ENCODE results near the gene AKR1C1. TPM values are rescaled to one million over a fixed set of nuclear protein-coding genes. Genes with fewer than 3 reads are reported as not detected.
"Not testable (repeated sequence)": the region's sequence is repeated elsewhere in the genome, so short reads cannot be mapped to it uniquely, and the experiment has no call there.

The AKR1C1 gene
- total RNA-seq: 593 TPM
- long read RNA-seq, full-length matches to known transcripts: 83 of 122 reads
- long read RNA-seq, partial matches to known transcripts: 19 of 122 reads
- long read RNA-seq, other reads (novel, unspliced or antisense): 20 of 122 reads

GRCh38 chr10:4962876-4963814 is at the start of gene AKR1C1:
TSS of gene AKR1C1 (plus strand) at chr10:4963415. CDS start at chr10:4963445, 30 bp downstream.
- DNase-seq (ENCODE audit: low spot score): not testable (repeated sequence)

- DNase-seq (ENCODE audit: low spot score): no peak
Measured at GRCh38 chr10:4914213-4914850, 48.9 kb upstream of the AKR1C1 start.

GRCh38 chr10:4916086-4916716 is 47.0 kb upstream of the AKR1C1 start:
- DNase-seq (ENCODE audit: low spot score): no peak

GRCh38 chr10:4918236-4918635 is 45.0 kb upstream of the AKR1C1 start:
- no peak for DNase-seq (ENCODE audit: low spot score)

- not testable (repeated sequence) for DNase-seq (ENCODE audit: low spot score)
Measured at GRCh38 chr10:4924482-4924881, 38.7 kb upstream of the AKR1C1 start.

GRCh38 chr10:4926400-4926799 is 36.8 kb upstream of the AKR1C1 start:
- no peak for DNase-seq (ENCODE audit: low spot score)

GRCh38 chr10:4931587-4931986 is 31.6 kb upstream of the AKR1C1 start:
- no peak for DNase-seq (ENCODE audit: low spot score)

- DNase-seq (ENCODE audit: low spot score): no peak
Measured at GRCh38 chr10:4934391-4934987, 28.7 kb upstream of the AKR1C1 start.

- no peak for DNase-seq (ENCODE audit: low spot score)
Measured at GRCh38 chr10:4937346-4937745, 25.9 kb upstream of the AKR1C1 start.

GRCh38 chr10:4939224-4940072 is 23.8 kb upstream of the AKR1C1 start:
- no peak for DNase-seq (ENCODE audit: low spot score)

GRCh38 chr10:4940073-4940428 is 23.2 kb upstream of the AKR1C1 start:
- not testable (repeated sequence) for DNase-seq (ENCODE audit: low spot score)

GRCh38 chr10:4940909-4941308 is 22.3 kb upstream of the AKR1C1 start:
- DNase-seq (ENCODE audit: low spot score): not testable (repeated sequence)

- no peak for DNase-seq (ENCODE audit: low spot score)
Measured at GRCh38 chr10:4941540-4942330, 21.5 kb upstream of the AKR1C1 start.

GRCh38 chr10:4942931-4943330 is 20.3 kb upstream of the AKR1C1 start:
- not testable (repeated sequence) for DNase-seq (ENCODE audit: low spot score)

GRCh38 chr10:4943416-4943815 is 19.8 kb upstream of the AKR1C1 start:
- not testable (repeated sequence) for DNase-seq (ENCODE audit: low spot score)

GRCh38 chr10:4943821-4944220 is 19.4 kb upstream of the AKR1C1 start:
- DNase-seq (ENCODE audit: low spot score): no peak

GRCh38 chr10:4944841-4945240 is 18.4 kb upstream of the AKR1C1 start:
- DNase-seq (ENCODE audit: low spot score): no peak

- DNase-seq (ENCODE audit: low spot score): no peak
Measured at GRCh38 chr10:4945766-4946717, 17.2 kb upstream of the AKR1C1 start.
